Measurements from ENCODE around the gene ADAM10. TPM values are rescaled to one million over a fixed set of nuclear protein-coding genes. Genes with fewer than 3 reads are reported as not detected.
A peak's percentile ranks its signal among the peaks of the same experiment; 100 is the strongest.

ADAM10 gene
- total RNA-seq, 1 donor from 2014 or later = 87.7 TPM

GRCh38 chr15:58632789-58633188 lies 116.7 kb downstream of the ADAM10 start:
- no peak for TF ChIP-seq CTCF (IDR thresholded peaks at IDR 0.05)
- peaks cover 39% of the 10 kb centered on the region for H3K36me3 Mint-ChIP-seq (ENCODE audit: low read depth)
- DNase-seq = no peak
- no peaks in the 10 kb centered on the region for H3K9me3 Mint-ChIP-seq
- H3K27ac Mint-ChIP-seq = no peak overlapping the region
- intact Hi-C loops (cut with micrococcal nuclease) = no loop called here
- H3K4me1 Mint-ChIP-seq = peaks cover 16% of the 10 kb centered on the region
- ATAC-seq (ENCODE audit: low read depth) = no peak
- H3K27me3 Mint-ChIP-seq = no peaks in the 10 kb centered on the region
- ChIA-PET POLR2A (no interaction called here), CTCF (no interaction called here)
- no peak overlapping the region for H3K4me3 Mint-ChIP-seq

- CTCF ChIA-PET = no interaction called here
- intact Hi-C loops (cut with micrococcal nuclease) = no loop called here
- Mint-ChIP-seq H3K9me3 (no peaks in the 10 kb centered on the region), H3K27ac (no peak overlapping the region), H3K4me1 (peaks cover 24% of the 10 kb centered on the region), H3K36me3 (ENCODE audit: low read depth) (peaks cover 45% of the 10 kb centered on the region), H3K27me3 (no peaks in the 10 kb centered on the region), H3K4me3 (no peak overlapping the region)
- POLR2A ChIA-PET = interaction anchor here (1.0 kb wide), 1 partner anchor 139 kb away, joined by 3 read pairs; the partner anchor contains the start of gene MINDY2
- ATAC-seq (ENCODE audit: low read depth) (no peak), DNase-seq (no peak)
- TF ChIP-seq CTCF (IDR thresholded peaks at IDR 0.05) = no peak
Measured at GRCh38 chr15:58631319-58631718, 118.2 kb downstream of the ADAM10 start.

- intact Hi-C loops (cut with micrococcal nuclease) = no loop called here
- CTCF ChIA-PET = no interaction called here
- H3K9me3 Mint-ChIP-seq = no peaks in the 10 kb centered on the region
- no peak for ATAC-seq (ENCODE audit: low read depth)
- H3K4me1 Mint-ChIP-seq = peaks cover 29% of the 10 kb centered on the region
- H3K36me3 Mint-ChIP-seq (ENCODE audit: low read depth) = peaks cover 53% of the 10 kb centered on the region
- no peak overlapping the region for H3K4me3 Mint-ChIP-seq
- no peak for DNase-seq
- TF ChIP-seq CTCF (IDR thresholded peaks at IDR 0.05) = no peak
- H3K27ac Mint-ChIP-seq = no peak overlapping the region
- H3K27me3 Mint-ChIP-seq = no peaks in the 10 kb centered on the region
- POLR2A ChIA-PET = no interaction called here
Measured at GRCh38 chr15:58629625-58630024, 119.9 kb downstream of the ADAM10 start.

- POLR2A ChIA-PET = interaction anchor here (0.8 to 1.2 kb wide), 3 partner anchors 96 to 304 kb away, joined by 3 to 4 read pairs (median 3); partner anchors contain the start of gene ADAM10
- Mint-ChIP-seq H3K27ac (peak overlapping the region; percentile 81), H3K4me1 (peaks cover 29% of the 10 kb centered on the region), H3K27me3 (no peaks in the 10 kb centered on the region), H3K36me3 (ENCODE audit: low read depth) (peaks cover 52% of the 10 kb centered on the region), H3K9me3 (peaks cover 3% of the 10 kb centered on the region), H3K4me3 (peak overlapping the region; percentile 74)
- intact Hi-C loops (cut with micrococcal nuclease) = no loop called here
- no peak for TF ChIP-seq CTCF (IDR thresholded peaks at IDR 0.05)
- no peak for DNase-seq
- CTCF ChIA-PET = no interaction called here
- ATAC-seq (ENCODE audit: low read depth) = no peak
Measured at GRCh38 chr15:58628206-58628947, 121.1 kb downstream of the ADAM10 start.

GRCh38 chr15:58627701-58628100 lies 121.8 kb downstream of the ADAM10 start:
- Mint-ChIP-seq H3K9me3 (peaks cover 3% of the 10 kb centered on the region), H3K27ac (peak overlapping the region; percentile 81), H3K4me3 (no peak overlapping the region), H3K36me3 (ENCODE audit: low read depth) (peaks cover 53% of the 10 kb centered on the region), H3K27me3 (no peaks in the 10 kb centered on the region), H3K4me1 (peaks cover 29% of the 10 kb centered on the region)
- ATAC-seq (ENCODE audit: low read depth) (no peak), DNase-seq (no peak)
- POLR2A ChIA-PET = interaction anchor here (0.8 to 1.2 kb wide), 2 partner anchors 96 to 122 kb away, joined by 3 to 4 read pairs; partner anchors contain the start of gene ADAM10
- intact Hi-C loops (cut with micrococcal nuclease) = no loop called here
- TF ChIP-seq CTCF (IDR thresholded peaks at IDR 0.05) = no peak
- CTCF ChIA-PET = no interaction called here
